SK-N-MC (cell line): ENCODE results near the gene PTPRZ1.

ENCODE experiments used
- DNase-seq: peaks from one replicate; pipeline ENCODE4 v3.0.0-alpha.2; 2011; ENCODE audit warnings: low read depth, low spot score
- H3K27ac ChIP-seq: fragments of 200-600 bp; sonication (generic); 2 replicates; pipeline ENCODE4 v1.5.1; 2016; ENCODE audit warnings: mixed run types
- H3K36me3 ChIP-seq: fragments of 200-600 bp; sonication (generic); 2 replicates; pipeline ENCODE4 v1.6.1; 2017; ENCODE audit warnings: antibody characterized with exemption, low read length, mixed read lengths; ENCODE audit not compliant: insufficient read depth
- H3K4me3 ChIP-seq: fragments of 200-600 bp; sonication (generic); 2 replicates; pipeline ENCODE4 v1.5.1; 2016
- H3K9ac ChIP-seq: fragments of 200-600 bp; sonication (generic); 2 replicates; pipeline ENCODE4 v1.8.0; 2017; ENCODE audit warnings: mixed run types, mixed read lengths; ENCODE audit not compliant: insufficient read length
- H3K9me3 ChIP-seq: fragments of 200-600 bp; sonication (generic); 2 replicates; pipeline ENCODE4 v1.6.1; 2017; ENCODE audit warnings: low read depth, mild to moderate bottlenecking, antibody characterized with exemption, low read length, moderate library complexity, mixed read lengths
- EZH2 ChIP-seq: fragments of 200-600 bp; sonication (generic); IDR thresholded peaks from one replicate; pipeline ENCODE4 v1.6.1; 2017; ENCODE audit warnings: antibody characterized with exemption
- FOXP2 ChIP-seq: optimal IDR thresholded peaks from 2 replicates; pipeline ENCODE3; 2011; ENCODE audit warnings: mild to moderate bottlenecking, moderate library complexity; ENCODE audit not compliant: insufficient read depth; ENCODE audit errors: extremely low read length, control extremely low read depth
- POLR2AphosphoS5 ChIP-seq: IDR thresholded peaks from 2 replicates; pipeline ENCODE4 v1.6.1; 2012; ENCODE audit warnings: mild to moderate bottlenecking, low read depth, low read length, borderline replicate concordance

PTPRZ1 gene

DNA sequence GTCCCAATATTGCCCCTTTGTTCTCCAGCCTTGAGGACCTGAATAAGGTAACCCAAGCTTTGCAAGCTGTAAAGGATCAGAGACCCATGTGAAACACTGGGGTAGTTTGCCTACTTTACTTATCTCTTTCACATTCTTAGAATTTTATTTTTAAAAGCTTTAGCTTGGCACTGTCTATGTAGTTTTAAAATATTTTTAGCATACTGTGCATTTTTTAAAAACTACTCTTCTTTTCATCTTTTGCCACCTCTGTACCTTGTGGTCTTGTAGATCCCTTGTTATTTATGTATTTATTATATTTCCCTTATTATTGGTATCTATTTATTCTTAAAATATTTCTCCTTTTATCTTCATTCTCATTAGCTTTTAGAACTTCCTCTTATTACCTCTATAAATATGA lies 12.0 kb upstream of the PTPRZ1 start:
- no peak overlapping the region for H3K9ac ChIP-seq
- no peak for DNase-seq
- TF ChIP-seq FOXP2 (no peak), EZH2 (no peak), POLR2AphosphoS5 (no peak)
- H3K36me3 ChIP-seq, result no peaks in the 10 kb centered on the region
- H3K9me3 ChIP-seq, result no peaks in the 10 kb centered on the region
- H3K4me3 ChIP-seq, result no peak overlapping the region
- H3K27ac ChIP-seq, result no peak overlapping the region

GRCh38 chr7:121862591-121862990 lies 10.4 kb upstream of the PTPRZ1 start:
- Histone ChIP-seq H3K36me3 (no peaks in the 10 kb centered on the region), H3K4me3 (no peak overlapping the region), H3K9ac (no peak overlapping the region), H3K9me3 (no peaks in the 10 kb centered on the region), H3K27ac (no peak overlapping the region)
- no peak for DNase-seq
- TF ChIP-seq POLR2AphosphoS5 (no peak), FOXP2 (no peak), EZH2 (no peak)

GRCh38 chr7:121871188-121871587 lies 1.8 kb upstream of the PTPRZ1 start:
- TF ChIP-seq POLR2AphosphoS5 (no peak), EZH2 (no peak), FOXP2 (no peak)
- no peak overlapping the region for H3K27ac ChIP-seq
- no peaks in the 10 kb centered on the region for H3K36me3 ChIP-seq
- DNase-seq, result no peak
- H3K9me3 ChIP-seq, result no peaks in the 10 kb centered on the region
- H3K4me3 ChIP-seq, result no peak overlapping the region
- no peak overlapping the region for H3K9ac ChIP-seq

- Histone ChIP-seq H3K36me3 (no peaks in the 10 kb centered on the region), H3K9ac (no peak overlapping the region), H3K4me3 (peak overlapping the region; percentile 85), H3K9me3 (no peaks in the 10 kb centered on the region), H3K27ac (no peak overlapping the region)
- TF ChIP-seq FOXP2 (no peak), POLR2AphosphoS5 (no peak), EZH2 (no peak)
- no peak for DNase-seq
Measured at GRCh38 chr7:121873289-121874194, 581 bp downstream of the PTPRZ1 start.

GRCh38 chr7:121874298-121874697 lies 1.3 kb downstream of the PTPRZ1 start:
- Histone ChIP-seq H3K27ac (no peak overlapping the region), H3K4me3 (peak overlapping the region; percentile 85), H3K36me3 (no peaks in the 10 kb centered on the region), H3K9ac (no peak overlapping the region), H3K9me3 (no peaks in the 10 kb centered on the region)
- TF ChIP-seq POLR2AphosphoS5 (no peak), FOXP2 (no peak), EZH2 (no peak)
- DNase-seq, result no peak

- no peak for TF ChIP-seq POLR2AphosphoS5
- no peak for TF ChIP-seq EZH2
- no peak for TF ChIP-seq FOXP2
- no peaks in the 10 kb centered on the region for H3K9me3 ChIP-seq
- H3K36me3 ChIP-seq, result no peaks in the 10 kb centered on the region
- H3K27ac ChIP-seq, result no peak overlapping the region
- H3K4me3 ChIP-seq, result no peak overlapping the region
- H3K9ac ChIP-seq, result no peak overlapping the region
- DNase-seq, result no peak
Measured at GRCh38 chr7:121875203-121875602, 2.2 kb downstream of the PTPRZ1 start.

DNA sequence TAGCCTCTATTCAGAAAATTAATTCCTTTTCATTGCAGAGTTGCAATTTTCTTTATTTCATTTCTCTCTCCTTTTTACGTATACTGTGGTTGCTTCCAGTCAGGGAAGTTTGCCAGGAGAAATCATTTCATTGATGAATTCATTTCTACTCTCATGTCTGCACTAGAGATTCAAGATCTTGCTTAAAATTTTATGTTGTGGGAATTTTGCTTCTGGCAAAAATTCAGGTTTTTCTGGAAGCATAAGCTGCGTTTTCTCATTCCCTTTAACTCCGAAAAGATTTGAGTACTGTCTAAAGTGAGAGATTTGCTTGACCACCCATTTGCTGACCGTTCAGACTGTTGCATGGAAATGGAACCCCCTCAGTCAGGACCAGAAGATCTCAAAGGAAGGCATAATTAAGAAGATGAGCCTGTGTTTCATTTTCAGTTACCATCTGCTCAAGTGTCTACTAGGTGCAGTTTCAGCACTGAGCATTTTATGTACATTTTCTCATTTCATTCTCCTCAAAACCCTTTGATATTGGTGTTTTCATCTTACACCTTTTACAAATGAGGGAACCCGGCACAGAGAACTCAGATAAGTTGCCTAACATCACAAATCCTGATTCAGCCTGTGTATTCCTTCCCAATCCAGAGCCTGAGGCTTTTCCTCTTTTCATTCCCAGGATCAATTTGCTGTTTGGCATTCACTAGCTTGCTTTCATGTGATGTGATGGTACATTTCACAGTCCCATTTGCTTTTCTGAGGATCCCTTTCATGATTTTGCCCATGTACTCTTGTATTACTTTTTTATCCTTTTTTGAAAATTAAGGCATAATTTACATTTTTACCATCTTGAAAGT lies 3.9 kb downstream of the PTPRZ1 start:
- Histone ChIP-seq H3K9ac (no peak overlapping the region), H3K9me3 (no peaks in the 10 kb centered on the region), H3K27ac (no peak overlapping the region), H3K4me3 (no peak overlapping the region), H3K36me3 (no peaks in the 10 kb centered on the region)
- DNase-seq, result no peak
- TF ChIP-seq FOXP2, result no peak
- no peak for TF ChIP-seq POLR2AphosphoS5
- no peak for TF ChIP-seq EZH2

DNA sequence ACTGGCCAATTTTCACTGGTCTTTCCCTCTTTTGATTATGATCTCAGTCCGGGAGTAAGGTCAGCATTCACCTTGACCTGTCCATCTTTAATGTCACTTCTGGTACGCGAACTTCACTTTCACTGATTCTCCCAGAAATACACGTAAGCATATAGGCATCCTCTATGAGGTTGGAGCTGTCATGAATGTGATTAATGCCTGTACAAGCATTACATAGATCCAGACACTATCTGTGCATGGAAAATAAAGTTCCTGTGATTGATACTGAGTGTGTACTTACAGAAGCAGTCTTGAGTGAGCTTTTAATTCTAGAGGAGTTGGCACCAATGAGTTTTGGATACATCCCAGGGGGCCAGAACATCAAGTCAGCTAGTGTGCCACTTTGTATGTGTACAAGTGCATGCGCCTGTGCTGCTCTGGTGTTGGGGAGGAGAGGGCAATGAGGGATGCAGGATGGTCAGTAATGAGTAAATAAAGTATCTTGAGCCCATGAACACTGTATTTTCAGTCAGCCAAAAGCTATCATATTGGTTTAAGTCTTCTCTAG lies 6.0 kb downstream of the PTPRZ1 start:
- no peak for TF ChIP-seq FOXP2
- no peak for TF ChIP-seq POLR2AphosphoS5
- TF ChIP-seq EZH2, result no peak
- Histone ChIP-seq H3K27ac (no peak overlapping the region), H3K9ac (no peak overlapping the region), H3K9me3 (no peaks in the 10 kb centered on the region), H3K36me3 (no peaks in the 10 kb centered on the region), H3K4me3 (no peak overlapping the region)
- DNase-seq, result no peak
